HFF-Myc (cell line): Measurements from ENCODE around the gene LAPTM5.

Experiments used
- DNase-seq: peaks from one replicate; pipeline ENCODE4 v3.0.0-alpha.2; 2011; ENCODE audit warnings: low read depth; ENCODE audit errors: extremely low read depth
- H3K4me3 ChIP-seq: replicated peaks from 2 replicates; pipeline ENCODE4 v1.5.1; 2011; ENCODE audit warnings: low read depth, mild to moderate bottlenecking, control low read depth, low read length
- TF ChIP-seq, protein P1 (sequence below): IDR thresholded peaks from 2 replicates; pipeline ENCODE4 v1.5.1; 2012; ENCODE audit warnings: mild to moderate bottlenecking, low read depth, low read length, control low read depth; ENCODE audit errors: missing control alignments

Gene LAPTM5

DNA sequence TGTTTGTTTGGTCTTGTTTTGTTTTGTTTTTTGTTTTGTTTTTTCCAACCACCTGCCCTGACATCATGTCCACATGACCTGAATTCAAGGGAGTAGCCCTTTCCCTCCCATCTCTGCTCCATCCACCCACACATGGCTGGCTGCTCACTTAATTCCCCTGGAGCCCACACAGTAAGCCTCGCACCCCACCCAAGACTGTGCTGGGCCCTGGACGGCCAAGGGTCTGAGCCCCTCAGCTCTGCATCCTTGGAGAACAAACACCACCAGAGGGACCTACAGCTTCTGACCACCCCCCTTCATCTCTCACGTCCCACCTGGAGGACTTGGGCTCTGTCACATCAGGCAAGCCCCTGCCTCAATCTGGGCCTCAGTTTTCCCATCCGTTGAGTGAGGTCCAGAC, 73.3 kb downstream of the LAPTM5 start:
- TF ChIP-seq, protein P1, sequence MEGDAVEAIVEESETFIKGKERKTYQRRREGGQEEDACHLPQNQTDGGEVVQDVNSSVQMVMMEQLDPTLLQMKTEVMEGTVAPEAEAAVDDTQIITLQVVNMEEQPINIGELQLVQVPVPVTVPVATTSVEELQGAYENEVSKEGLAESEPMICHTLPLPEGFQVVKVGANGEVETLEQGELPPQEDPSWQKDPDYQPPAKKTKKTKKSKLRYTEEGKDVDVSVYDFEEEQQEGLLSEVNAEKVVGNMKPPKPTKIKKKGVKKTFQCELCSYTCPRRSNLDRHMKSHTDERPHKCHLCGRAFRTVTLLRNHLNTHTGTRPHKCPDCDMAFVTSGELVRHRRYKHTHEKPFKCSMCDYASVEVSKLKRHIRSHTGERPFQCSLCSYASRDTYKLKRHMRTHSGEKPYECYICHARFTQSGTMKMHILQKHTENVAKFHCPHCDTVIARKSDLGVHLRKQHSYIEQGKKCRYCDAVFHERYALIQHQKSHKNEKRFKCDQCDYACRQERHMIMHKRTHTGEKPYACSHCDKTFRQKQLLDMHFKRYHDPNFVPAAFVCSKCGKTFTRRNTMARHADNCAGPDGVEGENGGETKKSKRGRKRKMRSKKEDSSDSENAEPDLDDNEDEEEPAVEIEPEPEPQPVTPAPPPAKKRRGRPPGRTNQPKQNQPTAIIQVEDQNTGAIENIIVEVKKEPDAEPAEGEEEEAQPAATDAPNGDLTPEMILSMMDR: no peak
- no peak for DNase-seq
- H3K4me3 ChIP-seq: no peak overlapping the region

DNA sequence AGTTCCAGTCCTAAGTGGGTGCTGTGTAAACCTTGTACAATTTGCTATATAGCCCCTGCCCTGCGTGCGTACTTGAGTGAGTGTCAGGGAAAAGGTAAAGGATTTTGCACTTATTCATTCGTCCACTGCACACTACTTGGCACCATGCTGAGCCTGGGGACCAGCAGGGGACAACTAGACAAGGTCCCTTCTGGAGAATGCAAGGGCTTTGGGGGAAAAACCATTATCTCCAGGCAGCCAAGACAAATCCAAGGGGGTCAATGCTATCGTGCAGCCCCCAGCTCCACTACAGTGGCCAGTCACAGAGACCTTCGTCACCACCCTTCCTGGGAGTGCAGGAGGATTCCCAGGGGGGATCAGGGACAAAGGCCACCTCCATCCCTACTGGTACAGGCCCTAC, 73.9 kb downstream of the LAPTM5 start:
- no peak overlapping the region for H3K4me3 ChIP-seq
- no peak for DNase-seq
- TF ChIP-seq, protein P1: no peak
